ENCODE measurements around the gene VIPAS39. TPM values are rescaled to one million over a fixed set of nuclear protein-coding genes. Genes with fewer than 3 reads are reported as not detected.
A peak's percentile ranks its signal among the peaks of the same experiment; 100 is the strongest.

The VIPAS39 gene
- total and polyA plus RNA-seq, 9 of the 15 experiments (the other 6 are each of a cell fraction or from before 2014, with no cell fraction given): 5.7 to 25.6 (median 9.9) TPM

- TF ChIP-seq GABPA (tag; conservative IDR thresholded peaks at IDR 0.05; ENCODE audit: low read depth) (no peak), THAP12 (CRISPR knock-in tag; IDR thresholded peaks at IDR 0.05) (no peak), CAMTA2 (CRISPR knock-in tag; conservative IDR thresholded peaks at IDR 0.05) (no peak), POLR2AphosphoS2 (IDR thresholded peaks at IDR 0.05; ENCODE audit: low read length) (no peak), CREB3L1 (IDR thresholded peaks at IDR 0.05; ENCODE audit: borderline replicate concordance, low read depth) (no peak), SAFB (IDR thresholded peaks at IDR 0.05; ENCODE audit: borderline replicate concordance, low read depth, low read length) (peak; percentile 72), ARID4B (CRISPR knock-in tag; IDR thresholded peaks at IDR 0.05) (no peak), L3MBTL2 (IDR thresholded peaks at IDR 0.05) (peak; percentile 42; the same call in 1 of the 2 replicates), ZNF282 (CRISPR knock-in tag; IDR thresholded peaks at IDR 0.05) (no peak), LCOR (CRISPR knock-in tag; IDR thresholded peaks at IDR 0.05) (no peak), ZFP1 (CRISPR knock-in tag; IDR thresholded peaks at IDR 0.05) (no peak), ZNF740 (CRISPR knock-in tag; IDR thresholded peaks at IDR 0.05) (no peak), ZNF740 (tag; IDR thresholded peaks at IDR 0.05) (no peak), FOSL1 (tag; conservative IDR thresholded peaks at IDR 0.05) (no peak), DDX20 (tag; IDR thresholded peaks at IDR 0.05; ENCODE audit: low read depth) (no peak)
These were observed 40.9 kb upstream of the VIPAS39 start, which contains the start of gene ISM2 (continued) for GRCh38 chr14:77498120-77498979.
